Measurements from ENCODE around the gene NRG3.
"Not testable (repeated sequence)": the region's sequence is repeated elsewhere in the genome, so short reads cannot be mapped to it uniquely, and the experiment has no call there.

Gene NRG3

DNA sequence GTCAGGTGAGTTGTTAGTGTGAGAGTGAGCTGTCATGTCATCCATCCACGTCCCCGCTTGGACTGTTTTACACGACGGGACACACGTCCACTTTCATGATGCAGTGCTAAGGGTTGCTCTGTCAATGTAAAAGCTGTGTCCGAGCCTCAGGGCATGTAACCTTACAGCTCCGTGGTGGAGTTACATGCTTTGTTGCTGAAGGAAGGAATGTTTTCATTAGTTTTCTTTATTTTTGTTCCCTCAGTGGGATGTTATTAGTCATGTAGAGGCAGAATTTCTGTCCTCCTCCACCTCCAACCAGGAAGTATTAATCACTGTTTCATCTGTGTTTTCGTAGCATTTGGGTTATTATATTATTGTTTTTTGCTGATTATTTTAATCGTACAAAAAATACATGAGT lies 88.6 kb downstream of the NRG3 start:
- no peak for DNase-seq

DNA sequence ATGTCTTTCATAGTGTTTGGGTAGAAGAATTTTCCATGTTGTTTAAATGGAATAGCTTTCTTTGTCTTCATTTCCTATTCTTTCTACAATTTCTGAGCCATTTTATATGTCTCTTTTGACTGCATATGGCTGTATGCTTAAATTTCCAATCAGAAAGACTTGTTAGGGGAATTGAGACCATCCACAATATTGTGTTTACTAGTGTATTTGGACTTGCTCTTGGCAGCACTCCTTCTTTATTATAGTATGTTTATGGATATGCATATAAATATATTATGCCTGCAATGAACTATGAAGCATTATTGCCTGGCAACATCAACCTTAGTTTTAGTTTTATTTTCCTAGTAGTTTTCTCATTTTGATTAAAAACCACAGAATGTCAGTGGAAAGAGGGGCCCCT lies 92.7 kb downstream of the NRG3 start:
- no peak for DNase-seq

DNA sequence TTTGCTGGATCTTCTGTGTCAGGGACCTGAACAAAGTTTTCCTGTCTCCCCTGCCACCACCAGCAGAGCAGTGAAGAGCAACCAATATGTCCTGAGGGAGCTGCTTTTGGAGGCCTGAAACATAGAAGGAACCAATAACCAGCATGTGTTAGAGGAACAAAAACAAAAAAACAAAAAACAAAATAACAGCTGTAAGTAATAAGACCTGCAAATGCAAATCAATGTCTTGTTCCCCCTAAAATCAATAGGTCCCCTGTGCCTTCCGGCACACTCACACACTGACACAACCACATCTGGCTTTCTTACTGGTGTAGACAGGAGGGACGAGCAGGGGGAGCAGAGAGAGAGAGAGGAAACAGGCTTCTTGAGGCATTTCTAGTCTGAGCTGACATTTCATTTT lies 94.1 kb downstream of the NRG3 start:
- no peak for DNase-seq

DNA sequence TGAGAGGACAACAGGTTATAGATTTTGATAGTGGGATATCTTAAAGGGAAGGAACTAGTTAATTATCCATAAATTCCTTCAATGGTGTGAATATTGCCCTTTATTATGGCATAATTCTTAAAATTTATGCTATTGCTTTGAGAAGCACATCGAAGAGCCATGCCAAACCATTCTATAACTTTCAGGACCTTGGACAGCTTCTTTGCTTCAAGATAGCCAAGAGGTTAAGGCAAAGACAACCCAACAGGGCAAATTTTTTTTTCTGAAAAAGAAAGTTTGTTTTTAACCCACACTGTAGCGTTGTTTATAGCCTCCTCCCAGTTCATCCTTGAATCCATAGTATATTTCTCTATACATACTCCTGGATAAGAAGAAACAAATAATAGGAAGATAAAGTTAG lies 103.2 kb downstream of the NRG3 start:
- DNase-seq, result no peak

DNA sequence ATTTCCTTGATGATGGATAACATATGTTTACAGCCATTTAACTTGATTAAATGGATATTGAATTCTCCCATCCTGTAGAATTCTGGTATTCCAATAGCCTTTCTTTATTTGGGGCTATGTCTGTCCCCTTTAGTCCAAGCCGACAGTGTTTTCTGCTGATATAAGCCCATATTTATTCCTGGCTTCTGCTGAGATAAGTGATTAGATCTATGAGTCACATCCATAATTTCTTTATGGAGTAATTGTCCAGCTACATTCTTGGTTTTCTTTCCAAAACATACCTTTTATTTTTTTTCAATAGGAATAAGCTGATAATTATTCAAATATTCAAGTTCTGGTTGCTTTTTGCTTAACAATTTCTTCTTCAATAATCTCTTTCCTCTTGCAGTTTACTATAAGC lies 106.7 kb downstream of the NRG3 start:
- no peak for DNase-seq

DNA sequence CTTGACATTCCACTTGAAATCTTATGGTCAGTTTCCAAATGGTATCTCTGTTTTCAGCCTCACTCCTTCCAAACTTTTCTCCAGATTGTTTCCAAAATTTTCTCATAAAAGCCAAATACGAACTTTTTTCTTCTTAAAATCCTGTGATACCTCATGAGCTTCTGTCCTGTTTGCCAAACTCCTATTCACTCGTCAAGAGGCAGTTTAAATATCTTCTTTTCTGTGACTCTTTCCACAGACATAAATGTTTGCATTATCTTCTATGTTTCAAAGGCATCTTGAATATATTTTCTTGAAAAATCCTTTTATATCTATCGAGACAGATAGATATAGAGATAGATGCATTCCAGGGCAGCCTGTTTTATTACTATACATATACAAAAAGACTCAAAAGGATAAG lies 109.4 kb downstream of the NRG3 start:
- no peak for DNase-seq

DNA sequence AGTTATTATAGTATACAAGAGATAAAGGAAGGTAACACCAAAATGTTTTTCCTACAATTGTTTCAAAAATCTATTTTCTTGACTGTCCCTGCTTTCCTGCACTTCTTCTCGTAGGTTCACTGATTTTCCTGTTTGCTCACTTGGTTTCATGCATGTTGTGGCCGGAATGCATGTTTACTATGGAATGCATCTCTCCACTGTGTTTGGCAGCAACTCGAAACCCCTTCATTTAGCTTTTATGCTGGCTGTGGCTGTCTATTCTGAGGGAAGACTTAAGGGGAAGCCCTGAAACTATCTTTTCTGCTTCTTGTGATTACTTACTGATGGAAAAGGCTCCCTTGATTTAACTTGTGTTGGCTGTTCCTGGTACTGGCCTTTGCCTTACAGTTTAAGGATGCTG lies 120.3 kb downstream of the NRG3 start:
- DNase-seq, result no peak

DNA sequence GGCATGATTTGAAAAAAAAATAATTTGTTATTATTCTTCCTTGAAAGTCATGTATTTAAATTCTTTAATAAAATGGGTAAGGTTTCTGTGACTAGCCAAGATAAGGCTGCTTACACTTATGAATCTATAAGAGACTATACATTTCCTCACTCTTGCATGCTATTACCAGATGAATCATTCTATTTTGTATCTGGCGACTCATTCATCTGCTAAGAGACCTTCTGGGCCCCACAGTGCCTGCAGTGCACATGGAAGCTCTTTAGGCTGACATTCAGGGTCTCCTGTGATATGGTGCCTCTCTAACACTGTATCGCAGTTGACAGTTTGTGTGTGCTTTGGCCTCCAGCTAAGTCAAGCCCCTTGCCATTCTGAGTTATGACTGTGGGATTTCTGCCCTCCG lies 121.9 kb downstream of the NRG3 start:
- DNase-seq, result no peak

DNA sequence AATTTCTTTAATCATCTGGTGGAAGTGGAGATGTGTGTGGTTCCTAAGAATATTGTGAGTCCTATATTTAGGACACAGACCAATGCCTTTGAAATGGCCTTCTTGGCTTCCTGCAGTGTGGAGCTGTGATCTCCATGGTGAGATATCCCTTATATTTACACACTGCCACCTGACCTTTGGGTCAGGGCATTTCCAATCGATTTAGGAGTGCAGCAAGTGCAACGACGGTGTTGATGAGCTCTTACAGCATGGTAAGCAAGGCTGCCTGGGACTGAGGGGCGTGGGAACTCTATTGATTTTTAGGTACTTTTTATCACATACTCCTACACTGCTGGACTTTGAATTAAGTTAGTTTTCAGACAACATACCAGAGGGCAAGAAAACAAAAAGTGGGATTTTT lies 146.0 kb downstream of the NRG3 start:
- DNase-seq, result no peak

DNA sequence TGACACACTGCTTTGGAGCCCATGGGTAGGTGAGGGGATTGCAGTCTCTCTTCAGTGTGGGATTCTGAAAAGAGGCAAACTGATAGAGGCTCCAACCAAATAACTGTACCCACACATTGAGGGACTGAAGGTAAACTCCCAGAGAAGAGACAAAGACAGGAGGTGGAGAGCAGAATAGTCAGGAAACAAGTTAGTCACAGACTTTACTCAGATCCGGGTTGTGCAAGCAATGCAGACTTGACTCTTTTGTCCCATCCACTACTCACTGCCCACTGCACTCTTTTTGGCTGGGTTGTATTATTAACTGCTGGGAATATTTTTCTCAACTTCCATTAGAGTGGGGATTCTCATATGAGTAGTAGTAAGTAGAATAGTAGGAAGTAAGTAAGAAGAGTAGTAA lies 152.7 kb downstream of the NRG3 start:
- DNase-seq, result no peak

DNA sequence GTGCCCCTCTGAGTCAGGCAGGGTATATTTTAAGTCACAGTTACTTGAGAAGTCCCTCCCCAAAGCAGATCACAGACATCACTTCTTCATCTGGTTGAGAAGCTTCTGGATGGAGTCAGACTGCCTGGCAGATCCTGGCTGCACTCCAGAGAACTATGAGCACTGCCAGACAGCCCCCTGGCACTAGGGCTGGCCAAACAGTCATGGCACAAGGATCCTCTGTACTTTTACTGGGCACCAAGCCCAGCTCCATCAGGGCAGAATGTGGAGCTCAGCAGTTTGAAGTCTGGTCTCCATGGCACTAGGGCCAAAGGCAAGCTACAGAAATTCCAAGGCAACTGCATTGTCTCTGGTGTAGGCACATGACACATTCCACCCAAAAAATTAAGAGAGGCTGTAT lies 162.1 kb downstream of the NRG3 start:
- DNase-seq, result no peak

DNA sequence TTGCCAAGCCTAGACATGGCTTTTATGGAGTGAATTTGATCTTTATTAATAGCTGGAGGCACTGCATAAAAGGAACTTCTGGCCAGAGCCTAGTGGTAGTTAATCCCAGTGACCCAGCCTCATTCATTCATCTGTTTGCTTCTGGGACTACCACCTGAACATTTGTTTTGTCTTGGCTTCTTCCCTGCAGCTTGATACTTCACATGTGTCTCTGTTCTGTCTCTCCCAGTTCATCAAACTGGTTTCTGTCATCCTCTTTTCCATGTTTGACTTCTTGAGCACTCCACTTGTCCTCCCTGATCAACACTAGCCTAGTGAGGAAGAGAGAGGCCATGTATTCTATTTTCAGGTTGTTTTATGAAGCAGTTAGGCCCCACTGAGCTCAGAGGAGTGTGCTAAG lies 163.6 kb downstream of the NRG3 start:
- no peak for DNase-seq

DNA sequence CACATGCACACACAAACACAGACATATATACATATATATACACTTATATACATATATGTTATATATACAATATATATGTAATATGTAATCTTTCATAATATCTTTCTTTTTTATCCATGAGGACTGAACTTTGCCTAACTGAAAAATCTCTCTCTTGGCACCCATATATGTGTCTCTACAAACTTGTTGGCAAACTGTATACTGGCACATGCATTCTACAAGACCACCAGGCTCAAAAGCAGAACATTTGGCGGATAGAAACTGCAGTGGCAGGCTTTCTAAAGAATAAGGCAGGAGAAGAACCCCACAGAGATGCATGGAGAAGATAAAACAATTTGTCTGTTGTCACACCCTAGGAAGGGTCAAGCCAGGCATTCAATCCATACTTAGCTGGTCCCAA lies 165.3 kb downstream of the NRG3 start:
- no peak for DNase-seq

DNA sequence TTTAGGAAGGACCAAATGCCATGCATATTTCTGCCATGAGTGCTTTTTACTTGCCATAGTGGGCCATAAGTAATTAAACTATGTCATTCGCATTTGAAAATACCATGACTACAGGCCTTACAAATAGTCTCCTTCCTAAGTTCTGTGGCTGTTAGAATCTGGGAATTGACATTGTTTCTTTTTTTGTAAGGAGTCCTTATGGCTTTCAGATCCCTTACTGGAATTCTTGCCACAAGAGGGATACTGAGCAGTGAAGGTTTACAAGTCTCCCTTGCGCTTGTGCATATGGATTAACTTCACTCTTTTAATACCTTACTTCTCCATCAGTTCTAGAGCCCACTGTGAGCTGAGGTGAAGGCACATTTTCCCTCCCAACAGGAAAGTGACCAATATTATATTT lies 166.0 kb downstream of the NRG3 start:
- no peak for DNase-seq

DNA sequence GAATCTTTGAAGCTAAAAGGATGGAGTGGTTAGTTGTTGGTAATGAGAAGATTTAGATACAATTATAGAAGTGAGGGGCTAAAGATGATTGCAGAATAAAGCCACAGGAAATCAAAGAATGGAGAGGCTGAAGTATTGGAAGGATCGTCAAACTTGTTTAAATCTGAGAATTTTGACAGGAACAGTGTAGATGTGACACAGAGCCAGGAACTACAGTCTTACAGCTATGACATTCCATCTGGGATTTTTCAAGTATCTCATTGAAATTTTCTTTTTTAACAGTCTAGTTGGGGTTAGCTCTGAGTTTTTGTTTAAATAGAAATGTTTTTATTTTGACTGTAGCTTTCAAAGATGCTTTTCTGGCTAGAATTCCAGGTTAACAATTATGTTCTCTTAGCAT lies 181.4 kb downstream of the NRG3 start:
- no peak for DNase-seq

DNA sequence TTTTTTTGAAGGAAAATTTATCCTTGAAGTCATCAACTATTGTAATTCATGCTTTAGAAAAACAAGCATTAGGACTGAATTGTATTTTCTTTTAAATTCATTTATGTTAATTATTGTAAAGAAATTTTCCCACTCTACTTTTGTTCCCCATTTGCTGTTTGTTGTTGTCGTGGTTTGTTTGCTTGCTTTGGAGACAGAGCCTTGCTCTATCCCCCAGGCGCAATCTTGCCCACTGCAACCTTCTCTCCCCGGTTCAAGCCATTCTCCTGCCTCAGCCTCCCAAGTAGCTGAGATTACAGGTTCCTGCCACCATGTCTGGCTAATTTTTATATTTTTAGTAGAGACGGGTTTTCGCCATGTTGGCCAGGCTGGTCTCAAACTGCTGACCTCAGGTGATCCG lies 192.2 kb downstream of the NRG3 start:
- DNase-seq, result not testable (repeated sequence)

DNA sequence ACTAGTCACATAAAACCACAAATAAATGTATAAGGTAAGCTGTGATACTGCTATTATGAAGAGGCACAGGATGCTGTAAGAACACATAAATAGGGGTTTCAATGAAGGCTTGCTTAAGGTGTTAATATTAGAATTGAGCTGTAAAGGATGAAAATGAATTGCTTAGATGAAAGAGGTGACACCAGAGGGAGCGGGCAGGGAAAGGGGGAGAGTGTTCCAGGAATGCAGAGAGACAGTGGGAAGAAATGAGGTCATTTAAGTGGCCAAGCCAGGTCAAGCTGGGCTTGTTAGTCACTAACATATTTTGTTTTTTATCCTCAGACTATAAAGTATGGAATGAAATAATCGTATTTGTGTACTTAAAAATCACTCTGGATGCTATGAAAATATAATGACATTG lies 193.5 kb downstream of the NRG3 start:
- DNase-seq, result no peak

DNA sequence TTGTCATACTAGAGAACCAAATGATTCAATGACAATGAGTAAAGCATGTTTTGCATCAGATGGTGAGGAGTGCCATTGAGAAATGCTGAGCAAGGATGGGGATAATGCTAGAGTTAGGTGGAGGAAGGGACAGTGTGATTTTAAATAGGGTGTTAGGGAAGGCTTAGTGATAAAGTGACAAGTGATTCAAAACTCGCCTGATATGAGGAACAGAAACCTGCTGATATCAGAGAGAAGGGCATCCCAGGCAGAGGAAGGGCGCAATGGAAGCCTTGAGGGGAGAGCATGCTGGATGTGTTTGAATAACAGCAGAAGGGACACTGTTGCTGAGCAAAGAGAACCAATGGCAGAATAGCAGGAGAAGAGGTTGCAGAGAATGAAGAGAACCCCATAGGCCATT lies 196.2 kb downstream of the NRG3 start:
- no peak for DNase-seq

DNA sequence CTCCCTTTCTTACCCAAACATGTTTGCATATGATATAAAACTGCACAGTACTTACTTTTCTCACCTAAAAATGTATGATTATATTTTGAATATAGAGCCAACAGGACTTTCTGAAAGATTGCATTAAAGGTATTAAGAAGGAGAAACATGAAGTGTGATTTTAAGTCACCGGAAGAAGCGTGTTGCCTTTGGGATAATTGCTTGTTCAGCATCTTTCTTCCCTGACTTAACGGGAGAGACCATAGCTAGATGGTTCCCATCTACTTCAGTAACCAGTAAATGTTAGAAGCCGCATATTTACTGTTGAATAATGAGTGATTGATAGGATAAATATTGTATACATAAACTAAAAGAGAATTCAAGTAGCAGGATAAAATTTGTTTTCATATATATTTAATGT lies 197.1 kb downstream of the NRG3 start:
- DNase-seq, result no peak

DNA sequence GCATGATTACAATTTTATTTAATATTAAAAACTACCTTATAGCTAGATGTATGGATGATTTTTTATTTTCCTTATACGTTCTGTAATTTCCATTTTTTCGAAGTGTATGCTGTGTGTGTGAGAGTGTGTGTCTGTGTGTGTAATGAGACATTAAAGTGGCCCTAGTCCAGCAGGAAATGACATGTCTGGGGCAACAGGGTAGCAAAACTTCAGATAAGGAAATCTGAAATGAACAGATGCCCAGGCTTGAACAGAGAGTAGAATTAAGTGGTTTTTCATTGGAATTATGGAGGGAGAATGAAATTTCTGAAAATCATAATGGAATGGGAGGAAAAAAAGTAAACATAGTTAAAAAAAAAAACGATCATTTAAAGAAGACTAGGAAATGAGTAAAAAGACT lies 200.6 kb downstream of the NRG3 start:
- no peak for DNase-seq

DNA sequence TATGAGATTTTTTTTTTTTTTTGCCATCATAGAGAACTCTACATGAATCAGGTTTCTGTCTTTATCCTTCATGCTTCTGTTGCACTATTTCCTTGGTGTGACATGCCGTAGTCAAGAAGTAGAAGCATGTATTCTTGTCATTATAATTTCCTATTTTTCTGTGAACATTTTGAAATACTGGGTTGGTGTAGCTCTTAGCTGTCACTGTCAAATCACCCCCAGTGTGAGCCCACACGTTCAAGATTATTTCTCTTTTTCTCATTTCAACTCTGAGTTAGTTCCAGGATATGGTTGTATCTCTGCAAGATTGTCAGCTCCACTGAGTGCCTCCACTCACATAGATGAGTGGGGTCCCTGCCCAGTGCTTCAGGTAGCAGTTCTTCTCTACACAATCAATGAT lies 209.5 kb downstream of the NRG3 start:
- DNase-seq, result no peak

DNA sequence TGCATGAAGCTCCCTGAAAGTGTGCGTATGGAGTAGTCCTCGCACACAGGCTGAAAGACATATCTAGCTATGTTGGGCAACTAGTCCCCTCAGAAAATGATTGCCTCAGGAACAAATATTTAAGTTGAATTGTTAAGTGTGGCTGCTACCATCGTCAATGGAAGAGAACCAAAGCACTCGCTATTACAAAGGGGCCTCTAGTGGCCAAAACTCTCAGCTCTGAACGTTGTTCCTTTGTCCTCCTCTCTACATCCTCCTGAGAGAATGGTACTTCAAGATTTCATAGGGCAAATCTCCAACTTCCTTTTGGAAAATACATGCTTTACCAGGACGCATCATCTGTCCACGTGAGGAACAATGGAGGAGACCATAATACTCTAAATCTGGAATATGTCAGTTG lies 209.9 kb downstream of the NRG3 start:
- no peak for DNase-seq

DNA sequence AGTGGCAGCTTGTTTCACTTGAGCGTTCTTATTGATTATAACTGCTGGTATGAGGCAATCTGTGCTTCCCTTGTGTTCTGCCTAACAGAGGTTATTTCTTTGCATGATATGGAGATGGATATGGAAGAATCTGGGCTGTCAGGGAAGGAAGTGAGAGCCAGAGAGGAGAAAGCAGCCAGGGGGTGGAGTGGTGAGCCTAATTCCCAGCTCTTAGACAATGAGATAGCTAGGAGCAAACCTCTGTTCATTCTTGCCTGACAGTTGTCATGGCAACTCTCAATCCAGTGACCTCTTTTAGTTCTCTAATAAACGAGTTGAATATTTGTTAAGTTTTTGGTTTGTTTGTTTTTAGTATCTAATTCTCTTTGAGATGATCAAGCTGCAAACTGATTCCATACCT lies 214.3 kb downstream of the NRG3 start:
- no peak for DNase-seq

DNA sequence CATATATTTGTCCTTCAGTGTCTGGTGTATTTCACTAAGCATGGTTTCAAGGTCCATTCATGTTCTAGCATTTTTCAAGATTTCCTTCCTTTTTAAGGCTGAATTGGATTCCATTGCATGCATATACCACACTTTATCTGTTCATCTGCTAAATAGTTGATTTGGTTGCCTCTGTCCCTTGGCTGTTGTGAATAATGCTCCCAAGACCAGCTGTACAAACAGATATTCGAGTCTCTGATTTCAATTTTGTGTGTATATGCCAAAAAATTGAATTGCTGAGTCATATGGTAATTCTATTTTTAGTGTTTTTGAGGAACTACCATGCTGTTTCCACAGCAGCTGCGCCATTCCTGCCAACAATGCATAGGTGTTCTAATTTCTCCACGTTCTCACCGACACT lies 216.4 kb downstream of the NRG3 start:
- DNase-seq, result no peak

DNA sequence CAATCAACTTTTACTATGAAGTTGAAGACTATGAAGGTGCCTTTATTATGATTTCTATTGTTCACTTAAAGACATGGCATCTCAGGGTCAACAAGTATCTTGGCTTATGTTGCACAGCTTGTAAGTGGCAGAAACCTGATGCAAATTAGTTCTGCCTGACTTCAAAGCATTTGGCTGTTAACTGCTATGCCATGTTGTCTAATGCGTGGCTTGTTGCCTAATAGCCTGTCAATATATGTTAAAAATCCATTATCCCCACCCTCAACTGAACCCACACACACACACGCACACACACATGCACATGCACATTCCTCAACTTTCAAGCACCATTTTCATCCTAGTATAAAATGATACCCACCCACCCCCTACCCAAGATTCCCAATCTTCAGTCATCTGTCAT lies 217.1 kb downstream of the NRG3 start:
- no peak for DNase-seq

DNA sequence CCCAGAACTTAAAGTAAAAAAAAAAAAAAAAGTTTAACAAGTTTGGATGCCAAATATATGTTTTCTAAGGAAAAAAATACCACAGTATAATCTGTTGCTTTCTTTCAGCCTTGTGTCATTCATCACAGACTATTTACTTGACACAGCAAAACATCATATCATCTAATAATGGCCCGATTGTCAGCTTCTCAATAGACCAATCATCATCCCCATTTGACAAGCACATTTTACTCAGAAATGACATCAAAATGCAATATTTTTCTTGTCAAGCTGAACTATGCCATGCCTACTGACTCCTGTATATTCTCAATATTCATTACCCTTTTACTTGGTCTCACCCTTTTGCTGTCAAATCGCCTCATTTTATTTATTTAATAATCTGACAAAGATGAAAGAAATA lies 249.7 kb downstream of the NRG3 start:
- no peak for DNase-seq
